CD4-positive, alpha-beta memory T cell (primary cell): ENCODE results near the gene IP6K1. TPM values are rescaled to one million over a fixed set of nuclear protein-coding genes. Genes with fewer than 3 reads are reported as not detected.
"Not testable (repeated sequence)": the region's sequence is repeated elsewhere in the genome, so short reads cannot be mapped to it uniquely, and the experiment has no call there.

ENCODE experiments used
- CTCF ChIA-PET: fragments of 350-600 bp; sonication (Branson Sonifier 250); formaldehyde crosslinking; loops from one replicate; lab custom pipeline; 2021; ENCODE audit warnings: inconsistent platforms; ENCODE audit not compliant: partially characterized antibody; lab: Charles Lee
- POLR2A ChIA-PET: fragments of 350-600 bp; sonication (Branson Sonifier 250); formaldehyde crosslinking; loops from one replicate; lab custom pipeline; 2021; ENCODE audit not compliant: partially characterized antibody; lab: Charles Lee
- DNase-seq, 5 donors: peaks; one replicate each; pipeline versions ENCODE4 v3.0.0 to v3.0.0-alpha.2; 2020 to 2022; ENCODE audit warnings: mixed read lengths in 1 of 5
- H3K27ac ChIP-seq: one replicate; pipeline ENCODE4 v1.7.0; 2013; ENCODE audit warnings: low read depth, low read length
- H3K27me3 ChIP-seq: 2 replicates; pipeline ENCODE4 v1.7.0; 2013; ENCODE audit warnings: mild to moderate bottlenecking, low read length, moderate library complexity; ENCODE audit not compliant: insufficient read depth
- H3K36me3 ChIP-seq: 2 replicates; pipeline ENCODE4 v1.7.0; 2013; ENCODE audit warnings: mild to moderate bottlenecking, low read length, moderate library complexity; ENCODE audit not compliant: insufficient read depth
- H3K4me1 ChIP-seq: 2 replicates; pipeline ENCODE4 v1.7.0; 2013; ENCODE audit warnings: mild to moderate bottlenecking, low read length, moderate library complexity; ENCODE audit not compliant: insufficient read depth
- H3K4me3 ChIP-seq, 2 donors: one replicate each; pipeline ENCODE4 v1.7.0; 2013; ENCODE audit warnings: low read length in 2 of 2, mild to moderate bottlenecking in 1 of 2
- H3K9me3 ChIP-seq, 2 donors: one replicate each; pipeline ENCODE4 v1.7.0; 2013; ENCODE audit warnings: low read length in 2 of 2, control low read depth in 1 of 2; ENCODE audit not compliant: control insufficient read depth in 1 of 2
- H3K27ac Mint-ChIP-seq, 7 donors: one replicate each; pipeline ENCODE4 v1.8.0; 2020 to 2021; ENCODE audit warnings: mixed read lengths in 7 of 7, mild to moderate bottlenecking in 6 of 7, inconsistent platforms in 3 of 7, moderate library complexity in 3 of 7
- H3K27me3 Mint-ChIP-seq, 2 donors: one replicate each; pipeline ENCODE4 v1.8.0; 2020 to 2021; ENCODE audit warnings: mixed read lengths in 2 of 2
- H3K36me3 Mint-ChIP-seq, 2 donors: one replicate each; pipeline ENCODE4 v1.8.0; 2020 to 2021; ENCODE audit warnings: mixed read lengths in 2 of 2, inconsistent platforms in 1 of 2, mild to moderate bottlenecking in 1 of 2
- H3K4me1 Mint-ChIP-seq, 4 donors: one replicate each; pipeline ENCODE4 v1.8.0; 2020 to 2021; ENCODE audit warnings: mixed read lengths in 4 of 4, mild to moderate bottlenecking in 1 of 4
- H3K4me3 Mint-ChIP-seq, 8 donors: one replicate each; pipeline ENCODE4 v1.8.0; 2020 to 2021; ENCODE audit warnings: mixed read lengths in 8 of 8, mild to moderate bottlenecking in 7 of 8, moderate library complexity in 6 of 8, inconsistent platforms in 3 of 8
- H3K9me3 Mint-ChIP-seq, 8 donors: one replicate each; pipeline ENCODE4 v1.8.0; 2020 to 2021; ENCODE audit warnings: mixed read lengths in 8 of 8, mild to moderate bottlenecking in 5 of 8, inconsistent platforms in 3 of 8, moderate library complexity in 1 of 8
- intact Hi-C: fragments of 100-400 bp; cut with micrococcal nuclease; formaldehyde crosslinking; loops from one replicate; pipeline ENCODE4 v1.15.1; 2023
- polyA plus RNA-seq, 2 donors: library from polyadenylated mRNA; unstranded; fragments of 300-500 nt; fragmentation: Illumina TruSeq; gene quantifications; one replicate each; pipeline ENCODE4 v1.2.3, GENCODE V29; 2021
- total RNA-seq, 2 experiments: library from RNA; stranded (reverse); gene quantifications; one replicate each; pipeline ENCODE4 v1.2.3, GENCODE V29; 2021

IP6K1 gene
- total and polyA plus RNA-seq, 4 experiments from 2014 or later: 19.4 to 60.0 (median 44.4) TPM

GRCh38 chr3:49780975-49781365 is 5.4 kb downstream of the IP6K1 start:
- H3K27me3 ChIP-seq, H3K9me3 Mint-ChIP-seq, H3K36me3 ChIP-seq, H3K9me3 ChIP-seq, H3K27ac ChIP-seq, DNase-seq, H3K4me3 ChIP-seq, H3K27me3 Mint-ChIP-seq, POLR2A ChIA-PET, intact Hi-C loops: not testable (repeated sequence)
- peaks cover 22 to 47% of the 10 kb centered on the region in 2 donors for H3K36me3 Mint-ChIP-seq
- H3K27ac Mint-ChIP-seq: peak overlapping the region in 4 of 7 donors; percentile 25 to 86 (median 70)
- peak overlapping the region in 1 of 8 donors; percentile 34 for H3K4me3 Mint-ChIP-seq
- CTCF ChIA-PET: interaction anchor here (1.9 kb wide), 1 partner anchor 22 kb away, joined by 5 read pairs; the partner anchor contains the start of gene INKA1
- H3K4me1 Mint-ChIP-seq: peaks cover 28 to 67% (median 42%) of the 10 kb centered on the region in 4 donors
- peaks cover 46% of the 10 kb centered on the region for H3K4me1 ChIP-seq

GRCh38 chr3:49780080-49780974 is 6.0 kb downstream of the IP6K1 start:
- H3K27me3 ChIP-seq: no peaks in the 10 kb centered on the region
- Mint-ChIP-seq H3K4me3 (peak overlapping the region in 7 of 8 donors; percentile 5 to 64 (median 44)), H3K27me3 (no peaks in the 10 kb centered on the region), H3K36me3 (peaks cover 22 to 42% of the 10 kb centered on the region in 2 donors), H3K27ac (peak overlapping the region in 5 of 7 donors; percentile 36 to 85 (median 68)), H3K9me3 (no peaks in the 10 kb centered on the region), H3K4me1 (peaks cover 28 to 64% (median 41%) of the 10 kb centered on the region in 4 donors)
- H3K9me3 ChIP-seq: no peaks in the 10 kb centered on the region
- ChIA-PET POLR2A (no interaction called here), CTCF (no interaction called here)
- H3K4me3 ChIP-seq: no peak overlapping the region
- H3K4me1 ChIP-seq: peaks cover 43% of the 10 kb centered on the region
- intact Hi-C loops: no loop called here
- H3K27ac ChIP-seq: no peak overlapping the region
- no peak for DNase-seq
- H3K36me3 ChIP-seq: peaks cover 7% of the 10 kb centered on the region

GRCh38 chr3:49779358-49780079 is 6.8 kb downstream of the IP6K1 start:
- POLR2A ChIA-PET: no interaction called here
- Mint-ChIP-seq H3K27ac (peak overlapping the region in 5 of 7 donors; percentile 36 to 85 (median 68)), H3K9me3 (no peaks in the 10 kb centered on the region), H3K4me1 (peaks cover 29 to 63% (median 40%) of the 10 kb centered on the region in 4 donors), H3K36me3 (peaks cover 19 to 43% of the 10 kb centered on the region in 2 donors), H3K27me3 (no peaks in the 10 kb centered on the region), H3K4me3 (peak overlapping the region in 4 of 8 donors; percentile 5 to 64 (median 25))
- no peaks in the 10 kb centered on the region for H3K9me3 ChIP-seq
- H3K27me3 ChIP-seq: no peaks in the 10 kb centered on the region
- H3K4me3 ChIP-seq: no peak overlapping the region
- H3K27ac ChIP-seq: no peak overlapping the region
- H3K4me1 ChIP-seq: peaks cover 41% of the 10 kb centered on the region
- H3K36me3 ChIP-seq: peaks cover 12% of the 10 kb centered on the region
- intact Hi-C loops: no loop called here
- no peak for DNase-seq
- CTCF ChIA-PET: interaction anchor here (0.5 kb wide), 1 partner anchor 1660 kb away, joined by 3 read pairs; no protein-coding TSS in a partner anchor

GRCh38 chr3:49776101-49776500 is 10.2 kb downstream of the IP6K1 start:
- peaks cover 12% of the 10 kb centered on the region for H3K36me3 ChIP-seq
- peaks cover 12 to 34% of the 10 kb centered on the region in 2 donors for H3K36me3 Mint-ChIP-seq
- H3K27ac Mint-ChIP-seq, CTCF ChIA-PET, DNase-seq, H3K9me3 Mint-ChIP-seq, H3K4me3 Mint-ChIP-seq, H3K27me3 ChIP-seq, H3K27ac ChIP-seq, H3K27me3 Mint-ChIP-seq, H3K4me3 ChIP-seq, H3K9me3 ChIP-seq, intact Hi-C loops, POLR2A ChIA-PET: not testable (repeated sequence)
- H3K4me1 ChIP-seq: peaks cover 49% of the 10 kb centered on the region
- peaks cover 32 to 56% (median 40%) of the 10 kb centered on the region in 4 donors for H3K4me1 Mint-ChIP-seq

- no peaks in the 10 kb centered on the region for H3K27me3 ChIP-seq
- Mint-ChIP-seq H3K4me3 (no peak overlapping the region), H3K27me3 (no peaks in the 10 kb centered on the region), H3K27ac (peak overlapping the region in 1 of 7 donors; percentile 42), H3K36me3 (peaks cover 12 to 29% of the 10 kb centered on the region in 2 donors), H3K4me1 (peaks cover 29 to 54% (median 36%) of the 10 kb centered on the region in 4 donors), H3K9me3 (no peaks in the 10 kb centered on the region)
- intact Hi-C loops: no loop called here
- POLR2A ChIA-PET: interaction anchor here (0.6 to 1.3 kb wide), 2 partner anchors 11 to 41 kb away, joined by 3 read pairs; partner anchors contain the start of gene IP6K1
- H3K4me1 ChIP-seq: peaks cover 48% of the 10 kb centered on the region
- H3K9me3 ChIP-seq: no peaks in the 10 kb centered on the region
- no peak for DNase-seq
- CTCF ChIA-PET: no interaction called here
- H3K4me3 ChIP-seq: no peak overlapping the region
- H3K27ac ChIP-seq: no peak overlapping the region
- peaks cover 12% of the 10 kb centered on the region for H3K36me3 ChIP-seq
These were observed 10.8 kb downstream of the IP6K1 start for GRCh38 chr3:49775538-49775937.

GRCh38 chr3:49772703-49773102 is 13.6 kb downstream of the IP6K1 start:
- no peak for DNase-seq
- H3K36me3 Mint-ChIP-seq: peaks cover 6 to 26% of the 10 kb centered on the region in 2 donors
- H3K27me3 Mint-ChIP-seq: no peaks in the 10 kb centered on the region
- intact Hi-C loops: no loop called here
- peaks cover 7% of the 10 kb centered on the region for H3K36me3 ChIP-seq
- no peak overlapping the region for H3K4me3 Mint-ChIP-seq
- H3K4me3 ChIP-seq: no peak overlapping the region
- peaks cover 37% of the 10 kb centered on the region for H3K4me1 ChIP-seq
- H3K9me3 ChIP-seq: no peaks in the 10 kb centered on the region
- H3K27me3 ChIP-seq: no peaks in the 10 kb centered on the region
- ChIA-PET CTCF (interaction anchor here (1.2 kb wide), 3 partner anchors 16 to 233 kb away, joined by 3 read pairs; no protein-coding TSS in a partner anchor), POLR2A (interaction anchor here (0.6 kb wide), 1 partner anchor 199 kb away, joined by 4 read pairs; no protein-coding TSS in a partner anchor)
- peaks cover 25 to 59% (median 32%) of the 10 kb centered on the region in 4 donors for H3K4me1 Mint-ChIP-seq
- H3K9me3 Mint-ChIP-seq: no peaks in the 10 kb centered on the region
- H3K27ac Mint-ChIP-seq: no peak overlapping the region
- H3K27ac ChIP-seq: no peak overlapping the region
